Stimulated activated CD4-positive, alpha-beta T cell treated with anti-CD3 and anti-CD28 coated beads, Interleukin-1b, Interleukin-23, amount 100 ng/mL, for 1 hour (primary cell): Measurements from ENCODE around the gene POFUT2.
"Not testable (repeated sequence)": the region's sequence is repeated elsewhere in the genome, so short reads cannot be mapped to it uniquely, and the experiment has no call there.

Source experiments
- DNase-seq, 2 donors: peaks; one replicate each; pipeline ENCODE4 v3.0.0-alpha.2; 2020; ENCODE audit warnings: low read depth in 2 of 2

Gene POFUT2

DNA sequence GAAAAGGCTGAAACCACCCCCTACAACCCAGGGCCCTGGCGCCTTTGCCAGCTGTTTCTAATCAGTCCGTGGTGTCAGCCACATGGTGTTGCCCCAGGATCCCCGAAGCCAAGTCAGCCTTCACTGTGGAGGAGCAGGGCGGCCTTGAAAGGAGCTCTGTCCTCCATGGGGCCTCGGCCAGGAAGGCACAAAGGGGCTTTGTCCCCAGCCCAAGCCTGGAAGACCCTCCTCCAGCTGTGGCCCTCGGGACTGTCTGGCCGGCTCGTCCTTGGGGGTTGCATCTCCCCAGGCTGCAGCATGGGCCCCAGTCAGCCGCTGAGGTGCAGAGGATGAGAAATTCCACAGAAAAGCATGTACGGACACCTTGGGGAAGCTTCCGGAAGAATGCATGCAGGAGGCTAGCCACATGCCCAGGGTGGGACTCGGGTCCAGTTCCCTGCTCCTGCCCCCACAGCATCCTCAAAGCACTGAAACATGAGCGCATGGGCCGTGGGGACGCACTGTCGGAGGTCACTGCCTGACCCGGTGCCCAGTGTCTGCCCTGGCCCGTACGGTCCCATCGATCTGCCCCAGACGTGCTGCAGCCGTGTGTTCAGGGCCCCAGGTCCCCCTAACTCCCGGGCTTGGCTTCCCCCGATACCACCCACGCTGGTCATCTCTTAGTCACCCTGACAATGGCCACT is 38.6 kb upstream of the POFUT2 start:
- DNase-seq = no peak

DNA sequence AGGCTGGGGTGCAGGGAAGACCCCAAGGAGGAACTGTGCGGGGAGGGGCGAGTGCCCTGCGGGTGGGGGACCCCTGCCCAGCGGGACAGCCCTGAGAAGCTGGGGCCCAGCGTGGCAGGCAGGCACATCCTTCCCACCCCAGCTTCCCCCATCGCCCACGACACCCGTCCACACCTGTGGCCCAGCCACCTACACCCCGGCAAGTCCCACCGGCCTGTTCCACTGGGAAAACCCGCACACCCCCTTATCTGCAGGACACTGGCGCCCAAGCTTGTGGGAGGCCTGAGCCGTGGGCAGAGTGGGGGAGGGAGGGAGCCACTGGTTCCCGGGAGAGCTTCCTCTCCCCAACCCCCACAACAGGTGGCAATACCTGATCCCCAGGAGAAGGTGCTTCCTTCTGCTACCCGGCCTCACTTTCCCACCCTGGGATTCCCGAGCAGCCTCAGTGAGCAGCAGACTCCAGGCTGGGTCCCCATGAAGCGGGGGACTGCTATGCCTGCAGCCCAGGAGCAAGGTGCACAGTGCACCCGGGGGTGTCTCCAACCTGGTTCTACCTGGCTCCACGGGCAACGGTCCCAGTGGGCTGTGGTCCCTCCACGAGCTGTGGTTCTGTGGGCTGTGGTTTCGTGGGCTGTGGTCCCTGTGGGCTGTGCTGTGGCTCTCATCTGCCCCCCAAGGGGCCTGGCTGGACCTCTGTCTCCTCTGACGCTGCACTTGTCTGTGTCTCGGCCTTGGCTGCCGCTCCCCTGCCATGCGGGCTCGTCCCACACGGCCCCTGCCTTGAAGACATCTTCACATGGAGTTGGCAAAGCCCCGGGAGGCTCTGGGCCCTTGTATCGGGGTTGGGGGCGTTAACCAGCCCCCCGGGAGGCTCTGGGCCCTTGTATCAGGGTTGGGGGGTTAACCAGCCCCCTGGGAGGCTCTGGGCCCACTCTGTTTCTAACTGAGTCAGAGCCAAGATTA is 37.8 kb upstream of the POFUT2 start:
- no peak for DNase-seq

DNA sequence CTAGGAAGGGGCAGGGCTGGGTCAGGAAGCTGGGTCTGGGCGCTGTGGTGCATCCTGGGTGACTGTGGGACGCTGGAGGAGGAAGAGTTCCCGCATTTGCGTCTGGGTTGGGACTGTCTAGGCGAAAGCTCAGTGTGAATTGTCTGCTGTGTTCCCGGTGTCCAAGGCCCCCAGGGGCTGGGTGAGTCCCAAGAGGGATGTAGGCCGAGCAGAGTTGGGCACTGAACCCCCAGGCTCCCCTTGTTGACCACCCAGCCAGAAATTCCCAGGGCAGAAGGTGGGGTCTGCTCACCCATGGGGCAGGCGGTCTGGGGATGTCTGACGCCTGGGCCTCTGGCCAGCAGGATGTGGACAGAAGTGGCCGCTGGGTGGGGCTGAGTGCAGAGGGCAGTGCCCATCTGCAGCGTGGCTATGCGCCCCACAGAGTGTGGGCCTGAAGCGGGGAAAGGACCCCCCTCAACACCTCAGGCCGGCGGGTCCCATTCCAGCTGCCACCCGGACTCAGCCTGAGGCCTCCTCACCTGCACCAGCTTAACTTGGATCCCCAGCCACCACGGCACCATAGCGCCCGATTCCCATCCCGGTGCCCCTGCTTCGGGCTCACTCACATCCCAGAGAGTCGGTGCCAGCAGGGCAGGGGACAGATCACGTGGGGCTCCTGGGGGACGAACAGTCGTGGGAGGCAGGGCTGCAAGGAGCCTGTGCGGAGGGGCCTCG is 37.0 kb upstream of the POFUT2 start:
- DNase-seq = no peak

DNA sequence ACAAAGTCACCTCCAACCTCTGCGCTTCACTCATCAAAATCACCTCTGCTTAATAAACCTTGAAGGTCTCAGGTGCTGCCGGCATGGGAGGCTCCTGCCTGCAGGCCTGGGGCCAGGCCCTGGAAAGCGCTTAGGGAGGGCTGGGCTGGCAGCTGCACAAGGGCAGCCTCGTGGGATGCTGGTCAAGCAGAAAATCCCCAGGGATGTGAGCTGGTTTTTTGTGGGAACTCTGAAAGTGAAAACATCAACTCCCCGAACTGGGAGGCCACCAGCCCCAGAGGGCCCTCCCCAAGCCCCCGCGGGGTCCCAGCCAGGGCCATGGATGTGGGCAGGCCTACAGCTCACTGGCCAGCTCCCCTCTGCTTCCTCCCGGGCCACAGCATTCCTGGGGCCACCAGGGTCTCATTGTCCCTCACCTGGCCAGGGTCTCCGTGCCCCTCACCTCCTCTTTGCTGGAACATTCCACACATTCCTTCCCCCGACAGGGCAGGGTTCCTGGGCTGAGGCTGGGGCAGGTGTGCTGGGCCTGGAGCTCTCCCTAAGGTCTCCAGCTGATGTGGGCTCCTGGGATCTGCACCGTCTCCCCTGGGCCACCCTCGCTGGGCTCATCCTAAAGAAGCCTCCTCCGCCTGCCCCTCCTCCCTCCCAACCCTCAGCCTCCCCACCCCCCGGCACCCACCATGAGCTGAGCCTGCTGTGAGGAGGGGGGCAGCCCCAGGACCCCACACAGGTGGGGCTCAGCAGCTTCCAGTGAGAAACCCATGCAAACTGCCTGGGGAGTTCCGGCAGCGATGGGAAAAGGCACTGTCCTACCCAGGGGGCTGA is 36.0 kb upstream of the POFUT2 start:
- DNase-seq = no peak

DNA sequence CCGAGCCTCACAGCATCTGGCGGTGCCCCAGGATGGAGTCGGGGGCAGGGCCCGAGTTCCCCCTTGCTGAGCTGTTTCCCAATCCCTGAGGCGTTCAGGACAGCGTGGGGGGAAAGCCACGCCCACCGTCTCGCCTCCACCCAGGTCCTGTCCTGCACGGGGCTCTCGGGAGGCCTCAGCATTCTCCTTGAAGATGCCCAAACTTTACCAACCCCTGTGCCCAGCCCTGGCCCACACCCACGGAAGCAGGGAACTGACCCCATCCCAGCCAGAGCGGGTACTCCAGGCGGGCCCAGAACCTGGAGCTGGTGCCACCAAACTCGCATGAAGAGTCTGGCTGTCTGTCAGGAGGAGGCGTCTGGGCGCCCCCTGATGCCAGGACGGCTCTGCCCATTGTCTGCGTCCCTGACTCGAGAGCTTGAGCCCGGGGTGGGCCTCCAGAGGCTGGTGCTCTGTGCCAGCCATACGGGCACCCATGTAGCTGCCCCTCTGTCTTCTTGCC is 35.3 kb upstream of the POFUT2 start:
- DNase-seq = no peak

DNA sequence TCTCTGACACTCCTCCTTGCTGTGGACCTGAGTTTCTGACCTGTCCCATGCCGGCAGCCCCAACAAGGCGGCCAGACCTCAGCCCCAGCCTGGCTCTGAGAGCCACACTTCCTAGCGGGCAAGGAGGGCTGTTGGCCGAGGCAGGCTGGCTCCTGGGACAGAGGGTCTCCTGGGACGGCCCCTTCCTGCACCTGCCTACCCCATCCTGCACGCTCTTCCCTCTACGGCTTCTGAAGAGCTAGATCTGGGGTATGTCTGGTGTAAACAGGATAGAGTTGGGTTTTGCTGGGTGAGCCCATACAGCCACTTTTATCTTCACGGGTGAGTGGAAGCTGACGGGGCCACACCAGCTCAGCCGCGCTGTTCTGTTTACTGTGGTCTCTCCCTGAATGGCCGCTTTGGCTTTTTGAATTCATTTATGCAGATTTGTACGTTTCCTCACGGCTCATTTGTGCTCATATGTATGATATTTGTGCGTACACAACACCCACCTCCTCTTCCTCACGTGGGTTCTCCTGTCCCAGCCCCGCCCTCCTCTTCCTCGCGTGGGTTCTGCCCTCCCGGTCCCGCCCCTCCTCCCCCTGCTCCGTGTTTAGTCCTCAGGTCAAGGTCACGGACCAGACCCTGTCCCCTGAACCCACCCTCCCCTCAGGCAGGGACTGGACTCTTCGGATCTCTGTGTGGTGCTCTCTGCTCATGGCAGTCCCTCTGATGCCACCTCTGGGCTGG is 34.7 kb upstream of the POFUT2 start:
- no peak for DNase-seq

DNA sequence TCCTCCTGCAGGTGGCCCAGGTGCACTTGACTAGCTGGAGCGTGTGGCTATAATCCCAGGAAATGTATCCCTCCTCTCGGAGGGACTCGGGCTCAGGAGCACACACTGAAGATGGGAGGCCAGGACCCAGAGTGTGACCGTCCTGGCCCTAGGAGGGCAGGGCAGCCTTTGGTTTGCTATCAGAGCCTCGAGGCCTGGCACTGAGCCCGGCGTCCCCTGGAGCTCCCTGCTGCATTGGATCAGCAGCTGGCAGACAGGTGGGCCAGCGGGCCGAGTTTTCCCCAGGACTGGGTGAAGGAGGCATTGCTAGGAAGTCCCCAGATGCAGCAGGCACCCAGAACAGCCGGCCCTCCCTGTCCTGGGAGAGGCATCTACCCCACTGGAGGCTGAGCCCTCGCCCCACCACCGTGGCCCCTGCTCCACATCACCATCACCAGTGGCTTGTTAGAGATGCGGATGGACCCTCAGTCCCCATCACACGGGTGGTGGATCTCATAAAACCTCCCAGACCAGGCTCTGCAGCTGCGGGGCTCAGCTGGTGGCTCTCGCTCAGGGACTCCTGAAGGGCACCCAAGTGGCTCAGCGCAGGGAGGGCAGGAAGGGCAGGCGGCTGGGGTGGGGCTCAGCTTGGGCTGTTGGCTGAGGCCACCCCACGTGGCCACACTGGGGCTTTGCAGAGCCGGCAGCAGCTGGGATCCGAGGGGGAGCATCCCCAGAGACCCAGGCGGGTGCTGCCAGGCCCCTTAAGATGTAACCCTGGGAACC is 32.7 kb upstream of the POFUT2 start:
- no peak for DNase-seq

DNA sequence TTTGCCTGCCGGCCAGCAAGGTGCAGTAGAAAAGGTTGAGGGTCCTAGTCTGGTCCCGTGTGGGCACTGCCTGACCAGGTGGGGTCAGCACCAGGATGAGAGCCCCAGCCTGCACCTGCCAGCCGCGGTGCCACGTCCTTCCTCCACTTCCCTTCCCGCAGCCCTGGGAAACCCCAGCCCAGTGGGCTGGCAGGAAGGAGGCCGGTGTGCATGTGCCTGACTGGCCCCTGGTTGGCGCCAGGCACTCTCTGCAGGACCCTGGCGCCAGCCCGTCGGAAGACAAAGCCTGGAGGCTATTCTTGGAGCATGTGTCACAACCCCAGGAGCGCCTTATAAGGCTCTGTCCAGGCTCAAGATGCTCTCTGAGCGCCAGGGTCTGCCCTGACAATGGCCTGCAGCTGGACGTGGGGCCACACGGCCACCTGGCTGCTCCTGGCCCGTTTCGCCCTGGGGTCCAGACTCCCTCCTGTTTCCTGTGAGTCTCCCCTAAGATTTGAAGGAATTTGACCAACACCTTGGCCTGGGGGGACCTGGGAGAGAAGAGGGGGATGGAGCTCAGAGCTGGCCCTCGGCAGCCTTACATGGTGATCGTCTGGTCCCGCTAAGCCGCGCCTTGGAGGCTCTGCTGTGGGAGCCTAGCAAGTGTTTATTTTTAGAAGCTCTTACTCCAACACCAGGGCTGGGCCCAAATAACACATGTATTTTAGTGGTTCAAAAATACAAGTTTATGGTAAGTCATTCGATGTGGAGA is 31.9 kb upstream of the POFUT2 start:
- DNase-seq = no peak

DNA sequence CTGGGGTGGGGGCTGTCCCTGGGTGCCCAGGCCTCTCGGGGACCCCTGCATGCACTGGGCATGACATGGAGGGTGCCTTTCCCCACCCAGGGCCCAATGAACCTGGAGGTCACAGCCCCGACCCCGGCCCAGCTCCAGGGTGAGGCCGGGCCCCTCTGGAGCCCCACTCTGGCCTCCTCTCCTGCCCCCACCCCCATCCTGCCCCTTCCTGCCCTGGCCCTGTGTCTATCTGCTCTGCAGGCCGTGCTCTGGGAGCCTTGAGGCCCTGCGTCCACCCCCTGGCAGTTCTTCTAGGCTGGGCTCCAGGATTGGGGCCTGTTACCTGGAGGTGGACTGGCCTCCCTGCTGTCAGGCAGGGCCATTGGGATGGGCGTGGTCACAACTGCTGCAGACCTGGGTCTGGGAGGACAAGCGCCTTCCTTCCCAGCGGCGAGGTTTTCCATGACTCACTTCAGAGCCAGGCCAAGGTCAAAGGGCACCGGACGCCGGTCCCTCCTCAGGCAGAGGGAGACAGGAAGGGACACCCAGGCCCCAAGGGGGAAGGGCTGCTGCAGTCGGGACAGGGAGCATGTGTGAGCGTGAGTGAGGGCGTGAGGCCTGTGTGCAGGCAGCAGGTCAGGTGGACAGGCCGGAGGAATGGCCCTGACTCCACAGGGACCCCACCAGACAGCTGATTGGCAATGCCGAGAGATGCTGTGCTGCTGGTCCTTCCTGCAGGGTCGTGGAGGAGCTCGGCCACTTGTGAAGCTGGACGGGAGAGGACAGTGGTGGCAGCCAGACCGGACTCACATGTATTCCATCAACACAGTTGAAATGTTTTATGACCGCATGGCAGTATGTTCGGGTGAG is 31.1 kb upstream of the POFUT2 start:
- DNase-seq = no peak

DNA sequence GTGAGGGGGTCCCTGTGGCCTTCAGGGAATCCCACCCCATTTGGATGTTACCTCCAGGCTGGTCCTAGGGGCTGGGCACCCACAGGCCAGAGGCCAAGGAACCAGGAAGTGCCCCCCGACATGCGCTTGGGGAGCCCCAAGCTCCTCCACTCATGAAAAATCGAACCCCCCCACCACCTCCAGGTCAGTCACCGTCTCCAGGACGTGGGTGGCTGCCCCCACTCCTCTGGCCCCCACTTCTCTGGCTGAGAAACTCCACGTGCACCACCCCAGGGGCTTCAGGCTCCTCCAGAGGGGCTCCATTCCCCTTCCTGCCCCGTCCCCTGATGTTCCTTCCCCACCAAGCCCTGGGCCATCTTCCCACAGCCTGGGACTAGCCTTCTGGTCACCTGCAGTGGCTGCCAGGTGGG is 30.5 kb upstream of the POFUT2 start:
- DNase-seq = no peak

DNA sequence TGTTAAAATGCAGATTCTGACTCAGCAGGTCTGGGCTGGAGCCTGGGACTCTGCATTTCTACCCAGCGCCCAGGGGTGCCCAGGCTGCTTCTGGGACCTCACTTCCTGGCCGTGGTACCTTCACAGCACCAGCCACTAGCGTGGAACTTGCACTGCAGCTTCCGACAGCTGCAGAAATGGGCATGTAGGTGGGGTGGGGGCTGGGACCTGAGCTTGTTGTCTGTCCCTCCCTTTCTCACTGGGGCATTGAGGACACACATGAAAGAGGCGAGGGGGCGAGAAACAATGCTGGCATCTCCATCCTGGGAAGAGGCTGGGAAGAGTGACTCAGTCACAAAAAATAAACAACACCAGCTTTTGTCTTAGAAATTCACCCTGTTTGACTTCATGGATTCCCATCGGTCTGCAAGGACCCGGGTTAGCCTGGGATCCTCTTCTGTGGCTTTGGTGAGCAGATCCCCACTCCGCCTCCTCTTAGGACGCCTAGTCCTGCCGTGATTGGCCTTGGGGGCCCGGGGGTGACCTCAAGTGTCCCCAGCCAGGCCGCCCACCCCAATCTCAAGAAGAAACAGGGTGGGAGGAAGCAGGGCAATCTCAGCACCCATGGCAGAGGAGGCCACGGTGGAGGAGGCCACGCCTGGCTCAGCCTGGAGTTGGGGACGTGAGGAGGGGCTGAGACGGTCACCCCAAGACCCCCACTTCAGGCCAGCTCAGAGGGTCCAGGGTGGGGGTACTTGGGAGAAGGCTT is 29.9 kb upstream of the POFUT2 start:
- DNase-seq = no peak

DNA sequence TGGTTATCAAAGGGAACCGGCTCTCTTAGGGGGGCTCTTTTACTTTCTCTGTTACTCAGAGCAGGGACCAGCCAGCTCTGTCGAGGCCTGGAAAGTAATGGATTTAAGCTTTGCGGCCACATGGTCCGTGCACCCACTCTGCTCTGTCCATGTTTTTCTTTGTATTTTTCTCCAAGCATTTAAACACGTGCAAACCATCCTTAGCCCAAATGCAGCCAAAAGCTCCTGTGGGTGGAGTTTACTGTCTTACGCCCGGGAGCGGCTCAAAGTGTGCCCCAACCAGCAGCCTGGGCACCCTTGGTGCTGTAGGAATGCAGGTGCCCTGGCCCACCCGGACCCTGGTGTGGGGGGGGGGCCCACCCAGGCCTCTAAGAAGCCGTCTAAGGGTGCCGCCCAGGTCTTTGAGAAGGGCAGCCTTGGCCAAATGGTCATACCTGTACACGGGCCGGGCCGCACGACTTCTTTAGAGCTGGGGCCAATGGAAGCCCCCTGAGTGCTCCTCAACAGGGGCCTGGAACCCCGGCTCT is 29.2 kb upstream of the POFUT2 start:
- DNase-seq = no peak

DNA sequence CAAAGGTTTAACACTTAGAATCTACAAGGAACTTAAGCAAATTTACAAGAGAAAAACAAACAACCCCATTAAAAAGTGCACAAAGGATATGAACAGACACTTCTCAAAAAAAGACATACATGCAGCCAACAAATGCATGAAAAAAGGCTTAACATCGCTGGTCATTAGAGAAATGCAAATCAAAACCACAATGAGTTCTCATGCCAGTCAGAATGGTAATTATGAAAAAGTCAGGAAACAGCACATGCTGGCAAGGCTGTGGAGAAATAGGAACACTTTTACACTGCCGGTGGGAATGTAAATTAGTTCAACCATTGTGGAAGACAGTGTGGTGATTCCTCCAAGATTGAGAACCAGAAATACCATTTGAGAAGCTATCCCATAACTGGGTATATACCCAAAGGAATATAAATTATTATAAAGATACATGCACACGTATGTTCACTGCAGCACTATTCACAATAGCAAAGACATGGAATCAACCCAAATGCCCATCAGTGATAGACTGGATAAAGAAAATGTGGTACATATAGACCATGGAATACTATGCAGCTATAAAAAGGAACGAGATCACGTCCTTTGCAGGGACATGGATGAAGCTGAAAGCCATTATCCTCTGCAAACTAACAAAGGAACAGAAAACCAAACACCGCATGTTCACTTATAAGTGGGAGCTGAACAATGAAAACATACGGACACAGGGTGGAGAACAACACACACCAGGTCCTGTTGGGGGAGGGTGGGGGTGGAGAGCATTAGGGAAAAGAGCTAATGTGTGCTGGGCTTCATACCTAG is 28.2 kb upstream of the POFUT2 start:
- not testable (repeated sequence) for DNase-seq

DNA sequence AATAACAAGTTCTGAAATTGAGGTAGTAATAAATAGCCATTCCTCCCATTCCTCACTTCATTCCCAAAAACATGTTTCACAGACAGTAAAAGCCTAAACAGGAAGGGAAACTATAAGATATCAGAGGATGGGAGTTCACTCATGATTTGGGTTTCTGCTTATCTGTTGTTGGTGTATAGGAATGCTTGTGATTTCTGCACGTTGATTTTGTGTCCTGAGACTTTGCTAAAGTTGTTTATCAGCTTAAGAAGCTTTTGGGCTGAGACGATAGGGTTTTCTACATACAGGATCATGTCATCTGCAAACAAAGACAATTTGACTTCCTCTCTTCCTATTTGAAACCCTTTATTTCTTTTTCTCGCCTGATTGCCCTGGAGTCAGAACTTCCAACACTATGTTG is 26.0 kb upstream of the POFUT2 start:
- DNase-seq = no peak

DNA sequence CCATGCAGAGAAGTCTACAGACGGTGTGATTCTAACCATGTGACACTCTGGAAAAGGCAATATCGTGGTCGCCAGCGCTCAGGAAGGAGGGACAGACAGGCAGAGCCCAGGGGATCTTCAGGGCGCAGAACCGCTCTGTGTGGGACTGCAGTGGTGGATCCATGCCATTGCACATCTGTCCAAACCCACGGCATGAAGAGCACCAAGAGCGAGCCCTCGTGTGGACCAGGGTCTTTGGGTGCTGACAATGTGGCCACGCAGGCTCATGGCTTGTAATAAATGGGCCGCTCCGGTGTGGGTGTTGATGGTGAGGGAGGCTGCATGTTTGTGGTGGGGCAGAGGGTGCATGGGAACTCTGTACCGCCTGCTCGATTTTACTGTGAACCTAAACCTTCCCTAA is 25.3 kb upstream of the POFUT2 start:
- DNase-seq = no peak

DNA sequence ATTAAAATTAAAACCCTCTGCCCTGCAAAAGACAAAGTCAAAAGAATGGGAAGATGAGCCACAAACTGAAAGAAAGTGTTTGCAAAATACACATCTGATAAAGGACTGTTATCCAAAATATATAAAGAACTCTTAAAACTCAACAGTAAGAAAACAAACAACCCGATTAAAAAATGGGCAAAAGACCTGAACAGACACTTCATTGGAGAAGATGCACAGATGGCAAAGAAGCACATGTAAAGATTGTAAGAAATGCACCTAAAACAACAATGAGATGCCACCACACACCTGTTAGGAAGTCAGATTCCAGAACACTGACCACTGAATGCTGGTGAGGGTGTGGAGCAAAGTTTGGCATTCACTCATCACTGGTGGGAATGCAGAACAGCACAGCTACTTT is 24.6 kb upstream of the POFUT2 start:
- DNase-seq = no peak
